Astrocyte of the hippocampus (primary cell): ENCODE results near the gene ABCA5.
A peak's percentile ranks its signal among the peaks of the same experiment; 100 is the strongest.

Experiments used
- DNase-seq: peaks from one replicate; pipeline ENCODE4 v3.0.0; 2011; ENCODE audit warnings: low read depth, low spot score

Gene ABCA5, protein sequence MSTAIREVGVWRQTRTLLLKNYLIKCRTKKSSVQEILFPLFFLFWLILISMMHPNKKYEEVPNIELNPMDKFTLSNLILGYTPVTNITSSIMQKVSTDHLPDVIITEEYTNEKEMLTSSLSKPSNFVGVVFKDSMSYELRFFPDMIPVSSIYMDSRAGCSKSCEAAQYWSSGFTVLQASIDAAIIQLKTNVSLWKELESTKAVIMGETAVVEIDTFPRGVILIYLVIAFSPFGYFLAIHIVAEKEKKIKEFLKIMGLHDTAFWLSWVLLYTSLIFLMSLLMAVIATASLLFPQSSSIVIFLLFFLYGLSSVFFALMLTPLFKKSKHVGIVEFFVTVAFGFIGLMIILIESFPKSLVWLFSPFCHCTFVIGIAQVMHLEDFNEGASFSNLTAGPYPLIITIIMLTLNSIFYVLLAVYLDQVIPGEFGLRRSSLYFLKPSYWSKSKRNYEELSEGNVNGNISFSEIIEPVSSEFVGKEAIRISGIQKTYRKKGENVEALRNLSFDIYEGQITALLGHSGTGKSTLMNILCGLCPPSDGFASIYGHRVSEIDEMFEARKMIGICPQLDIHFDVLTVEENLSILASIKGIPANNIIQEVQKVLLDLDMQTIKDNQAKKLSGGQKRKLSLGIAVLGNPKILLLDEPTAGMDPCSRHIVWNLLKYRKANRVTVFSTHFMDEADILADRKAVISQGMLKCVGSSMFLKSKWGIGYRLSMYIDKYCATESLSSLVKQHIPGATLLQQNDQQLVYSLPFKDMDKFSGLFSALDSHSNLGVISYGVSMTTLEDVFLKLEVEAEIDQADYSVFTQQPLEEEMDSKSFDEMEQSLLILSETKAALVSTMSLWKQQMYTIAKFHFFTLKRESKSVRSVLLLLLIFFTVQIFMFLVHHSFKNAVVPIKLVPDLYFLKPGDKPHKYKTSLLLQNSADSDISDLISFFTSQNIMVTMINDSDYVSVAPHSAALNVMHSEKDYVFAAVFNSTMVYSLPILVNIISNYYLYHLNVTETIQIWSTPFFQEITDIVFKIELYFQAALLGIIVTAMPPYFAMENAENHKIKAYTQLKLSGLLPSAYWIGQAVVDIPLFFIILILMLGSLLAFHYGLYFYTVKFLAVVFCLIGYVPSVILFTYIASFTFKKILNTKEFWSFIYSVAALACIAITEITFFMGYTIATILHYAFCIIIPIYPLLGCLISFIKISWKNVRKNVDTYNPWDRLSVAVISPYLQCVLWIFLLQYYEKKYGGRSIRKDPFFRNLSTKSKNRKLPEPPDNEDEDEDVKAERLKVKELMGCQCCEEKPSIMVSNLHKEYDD (N-terminal part only)

DNA sequence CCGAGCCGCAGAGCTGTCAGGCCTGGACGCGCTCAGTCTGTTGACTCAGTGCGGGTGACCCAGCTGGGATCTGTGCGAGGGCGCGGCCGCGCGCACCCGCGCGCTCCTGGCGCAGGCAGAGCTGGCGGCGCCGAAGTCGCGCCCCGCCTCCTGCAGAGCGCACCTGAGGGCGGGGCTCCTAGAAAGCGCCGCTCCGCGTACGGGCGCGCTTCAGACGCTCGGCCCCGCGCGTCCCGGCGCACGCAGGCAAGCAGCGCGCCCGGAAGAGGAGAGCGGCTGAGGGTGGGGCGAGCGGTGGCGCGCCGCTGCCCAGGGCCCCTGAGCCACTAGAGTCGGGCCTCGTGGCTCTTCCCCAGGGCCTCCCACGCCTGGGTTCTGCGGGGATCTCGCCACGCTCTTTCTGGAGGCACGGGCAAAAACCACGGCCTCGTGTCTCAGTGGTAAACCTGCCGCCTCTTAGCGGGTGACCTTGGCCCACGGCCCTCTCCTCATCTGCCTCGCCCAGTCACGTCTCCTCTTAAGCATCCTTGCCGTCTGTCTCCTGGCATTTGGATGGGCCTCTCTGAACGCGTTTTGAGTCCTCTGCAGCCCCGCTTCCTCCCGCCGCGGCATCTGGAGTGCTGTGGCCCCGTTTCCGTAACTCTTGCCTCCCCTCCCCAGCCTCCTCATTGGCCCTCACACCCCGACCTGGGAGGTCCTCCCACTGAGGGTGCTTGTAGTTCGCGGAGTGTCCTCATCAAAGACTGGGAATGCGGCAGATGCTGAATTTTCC lies at the start of gene ABCA5:
Gene ABCA5, minus strand, starts transcription at position 74 of the 772 bp plus-strand sequence. CDS start 12,718 bp downstream, outside the sequence.
- peak; percentile 95 for DNase-seq

DNA sequence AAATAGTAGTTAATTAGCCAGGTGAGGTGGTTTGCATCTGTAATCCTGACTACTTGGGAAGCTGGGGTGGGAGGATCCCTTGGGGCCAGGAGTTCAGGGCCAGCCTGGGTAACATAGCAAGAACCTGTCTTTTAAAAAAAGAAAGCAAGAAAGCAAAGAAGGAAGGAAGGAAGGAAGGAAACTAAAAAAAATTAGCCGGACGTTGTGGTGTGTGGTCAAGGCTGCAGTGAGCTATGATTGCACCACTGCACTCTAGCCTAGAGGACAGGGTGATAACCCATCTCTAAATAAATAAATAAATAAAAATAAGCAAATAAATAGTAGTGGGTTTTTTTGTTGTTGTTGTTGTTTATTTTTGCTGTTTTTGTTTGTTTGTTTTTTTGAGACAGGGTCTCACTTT lies 48.3 kb upstream of the ABCA5 start:
- DNase-seq: no peak

DNA sequence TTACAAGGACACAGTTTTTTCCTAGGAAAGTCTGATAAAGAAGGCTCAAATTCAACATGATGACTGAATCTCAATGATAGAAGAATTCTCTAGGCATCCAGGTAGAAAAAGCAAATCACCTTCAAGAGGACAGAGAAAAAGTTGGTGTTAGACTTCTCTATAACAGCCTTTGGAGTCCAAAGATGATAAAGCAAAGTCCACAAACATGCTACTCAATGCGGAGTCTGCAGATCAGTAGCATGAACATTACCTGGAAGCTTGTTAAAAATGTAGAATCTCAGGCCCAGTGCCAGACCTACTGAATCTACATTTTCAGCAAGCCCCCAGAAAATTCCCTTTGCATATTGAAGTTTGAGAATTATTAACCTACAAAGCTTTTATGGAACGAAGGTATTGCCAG lies 46.1 kb upstream of the ABCA5 start:
- no peak for DNase-seq

GRCh38 chr17:69367298-69367697 lies 40.4 kb upstream of the ABCA5 start:
- DNase-seq: no peak

DNA sequence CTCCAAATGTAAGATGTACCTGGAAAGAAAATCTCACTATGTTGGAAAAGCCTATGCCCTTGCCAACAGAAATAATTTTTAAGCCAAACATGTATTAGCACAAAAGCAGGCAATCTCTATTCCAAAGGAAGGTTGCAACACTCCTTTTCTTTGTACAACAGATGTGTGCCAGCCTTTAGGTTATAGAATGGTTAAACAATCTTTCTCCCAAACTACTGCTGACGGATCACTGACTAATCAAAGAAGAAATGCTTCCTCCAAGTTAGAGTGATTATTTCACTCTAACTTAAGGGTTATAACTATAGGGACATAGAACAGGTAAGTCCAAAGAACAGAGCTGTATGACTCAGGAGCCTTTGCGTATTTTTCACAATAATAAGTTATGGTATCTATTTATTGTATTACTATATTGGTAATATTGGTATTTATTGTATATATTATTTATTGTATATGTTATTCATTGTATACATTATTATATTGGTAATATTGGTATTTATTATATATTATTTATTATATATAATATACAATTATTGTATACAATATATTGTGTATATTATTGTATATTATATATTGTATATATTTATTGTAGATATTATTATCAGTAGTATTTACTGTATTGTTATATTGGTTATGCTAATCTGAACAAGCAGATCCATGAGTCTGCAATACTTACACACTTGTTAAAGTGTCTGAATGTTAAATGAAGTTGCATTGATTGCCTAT lies 36.7 kb upstream of the ABCA5 start:
- DNase-seq: no peak

GRCh38 chr17:69361156-69361555 lies 34.2 kb upstream of the ABCA5 start:
- DNase-seq: no peak

DNA sequence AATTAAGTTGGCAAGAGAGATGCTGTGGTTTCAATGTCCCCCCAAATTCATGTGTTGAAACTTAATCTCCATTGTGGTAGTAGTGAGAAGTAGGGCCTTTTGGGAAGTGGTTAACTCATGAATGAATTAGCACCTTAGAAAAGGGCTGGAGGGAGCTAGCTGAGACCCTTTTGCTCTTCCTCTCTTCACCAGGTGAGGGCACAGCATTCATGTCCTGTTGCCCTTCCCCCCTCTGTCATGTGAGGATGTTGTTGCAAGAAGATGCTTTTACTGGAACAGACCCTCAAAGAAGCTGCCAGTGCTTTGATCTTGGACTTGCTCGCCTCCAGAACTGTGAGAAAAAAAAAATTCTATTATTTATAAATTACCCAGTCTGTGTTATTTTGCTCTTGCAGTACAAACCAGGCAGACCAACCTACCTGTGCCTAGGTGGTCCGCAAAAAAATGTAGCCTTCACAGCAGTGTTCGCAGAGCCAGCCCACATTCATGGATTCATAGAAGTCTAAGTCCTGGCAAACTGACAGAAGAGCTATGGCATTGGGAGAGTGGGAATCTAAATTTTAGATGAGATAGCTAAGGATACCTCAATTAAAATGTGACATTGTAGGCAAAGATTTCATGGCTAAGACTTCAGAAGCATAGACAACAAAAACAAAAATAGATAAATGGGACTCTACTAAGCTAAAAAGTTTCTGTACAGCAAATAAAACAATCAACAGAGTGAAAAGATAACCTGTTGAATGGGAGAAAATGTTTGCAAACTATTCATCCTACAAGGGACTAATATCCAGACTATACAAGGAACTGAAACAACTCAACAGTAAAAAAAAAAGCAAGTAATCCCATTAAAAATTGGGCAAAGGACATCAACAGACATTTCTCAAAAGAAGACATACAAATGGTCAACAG lies 32.0 kb upstream of the ABCA5 start:
- DNase-seq: peak; percentile 5

GRCh38 chr17:69357701-69358100 lies 30.8 kb upstream of the ABCA5 start:
- DNase-seq: peak; percentile 12

DNA sequence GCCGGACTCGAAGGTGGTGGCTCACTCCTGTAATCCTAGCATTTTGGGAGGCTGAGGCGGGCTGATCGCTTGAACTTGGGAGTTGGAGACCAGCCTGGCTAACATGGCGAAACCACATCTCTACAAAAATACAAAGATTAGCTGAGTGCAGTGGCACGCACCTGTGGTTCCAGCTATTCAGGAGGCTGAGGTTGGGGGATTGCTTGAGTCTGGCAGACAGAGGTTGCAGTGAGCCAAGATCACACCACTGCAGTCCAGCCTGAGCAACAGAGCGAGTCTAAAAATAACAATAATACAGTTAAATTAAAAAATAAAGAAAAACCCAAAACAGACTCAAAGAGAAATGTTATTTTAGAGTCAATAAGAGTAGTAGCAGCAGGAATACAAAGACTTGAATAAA lies 29.7 kb upstream of the ABCA5 start:
- DNase-seq: no peak

DNA sequence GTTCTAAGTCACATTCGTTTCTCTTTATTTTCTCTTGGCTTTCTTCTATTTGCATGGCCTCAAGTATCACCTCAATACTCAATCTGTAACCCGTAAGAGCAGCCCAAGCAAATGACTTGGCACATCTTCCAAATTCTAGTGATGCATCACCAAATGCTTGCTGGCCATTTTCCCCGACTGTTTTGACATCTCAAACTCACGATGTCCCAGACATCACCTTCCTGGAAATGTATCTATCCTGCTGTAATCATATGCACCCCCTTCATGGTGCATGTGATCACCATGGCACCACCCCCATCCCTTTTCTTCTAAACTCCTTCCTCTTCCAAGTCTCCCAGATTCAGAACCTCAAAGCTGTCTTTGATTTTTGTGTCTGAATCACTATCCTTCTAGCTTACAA lies 24.0 kb upstream of the ABCA5 start:
- DNase-seq: no peak

GRCh38 chr17:69348429-69348828 lies 21.5 kb upstream of the ABCA5 start:
- DNase-seq: no peak

- no peak for DNase-seq
Observed at GRCh38 chr17:69346766-69347165, 19.8 kb upstream of the ABCA5 start.

- DNase-seq: no peak
Observed at GRCh38 chr17:69344939-69345338, 18.0 kb upstream of the ABCA5 start.

DNA sequence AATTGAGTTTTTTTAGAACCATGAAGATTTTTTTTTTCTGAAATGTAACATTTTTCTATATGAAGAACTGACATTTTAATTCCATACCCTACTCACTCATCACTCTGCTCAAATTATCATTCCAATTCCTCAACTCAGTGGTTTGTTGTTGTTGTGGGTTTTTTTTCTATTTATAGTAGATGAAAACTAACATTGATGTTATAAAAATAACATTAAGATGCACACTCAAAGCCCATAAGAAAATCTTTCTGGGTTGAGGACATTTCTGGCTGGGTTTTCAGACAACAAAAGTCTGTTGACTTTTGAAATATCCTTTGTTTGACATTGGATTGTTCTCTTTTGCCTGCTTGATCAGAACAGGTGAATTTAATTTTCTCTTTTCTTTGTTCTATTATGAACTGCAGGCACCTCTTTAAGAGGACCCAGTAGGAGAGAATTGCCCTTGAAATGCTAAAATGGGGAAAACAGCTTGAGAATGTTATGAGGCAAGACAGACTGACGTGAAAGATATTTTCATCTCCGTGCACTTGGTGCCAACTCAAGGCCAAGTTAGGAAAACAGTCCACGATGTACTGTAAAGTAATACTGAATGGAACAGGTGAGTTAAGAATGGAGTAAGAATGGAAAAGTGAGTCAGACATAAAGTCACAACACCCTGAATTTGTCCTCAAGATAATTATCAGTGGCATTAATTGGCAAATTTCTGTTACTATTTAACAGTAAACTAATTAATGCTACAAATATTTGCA lies 16.1 kb upstream of the ABCA5 start:
- no peak for DNase-seq

DNA sequence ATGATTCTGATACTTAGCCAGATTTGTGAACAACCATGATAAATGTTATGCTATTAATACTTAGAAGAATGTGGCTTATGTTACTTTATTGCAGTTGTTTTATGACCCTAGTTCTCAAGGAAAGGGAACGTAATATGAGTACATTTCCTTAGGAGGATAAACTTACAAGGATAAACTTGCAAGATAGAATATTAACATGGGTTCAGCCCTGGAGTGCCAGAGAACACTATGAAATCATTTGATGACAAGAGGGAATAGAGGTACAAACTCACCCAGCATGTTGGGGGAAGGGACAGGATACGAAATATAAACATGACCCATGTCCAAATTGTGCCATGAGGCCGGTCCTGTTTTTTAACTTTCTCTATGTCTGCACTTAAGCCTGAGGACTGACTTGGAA lies 13.0 kb upstream of the ABCA5 start:
- no peak for DNase-seq

- no peak for DNase-seq
Observed at GRCh38 chr17:69336996-69337395, 10.1 kb upstream of the ABCA5 start.

DNA sequence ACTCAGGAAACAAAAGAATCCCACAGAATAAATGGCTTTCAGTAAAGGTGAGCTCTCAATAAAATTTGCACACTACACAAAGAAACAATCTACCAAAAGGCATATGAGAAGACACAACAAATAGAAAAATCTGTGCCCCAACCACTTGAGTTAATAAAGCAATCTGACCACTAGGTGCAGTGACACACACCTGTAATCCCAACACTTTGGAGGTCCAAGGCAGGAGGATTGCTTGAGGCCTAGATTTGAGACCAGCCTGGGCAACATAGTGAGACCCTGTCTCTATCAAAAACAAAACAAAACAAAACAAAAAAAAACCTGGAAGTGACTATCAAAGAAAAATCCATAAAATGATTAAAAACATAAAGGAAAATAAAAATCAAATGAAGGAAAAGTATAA lies 9.6 kb upstream of the ABCA5 start:
- no peak for DNase-seq

DNA sequence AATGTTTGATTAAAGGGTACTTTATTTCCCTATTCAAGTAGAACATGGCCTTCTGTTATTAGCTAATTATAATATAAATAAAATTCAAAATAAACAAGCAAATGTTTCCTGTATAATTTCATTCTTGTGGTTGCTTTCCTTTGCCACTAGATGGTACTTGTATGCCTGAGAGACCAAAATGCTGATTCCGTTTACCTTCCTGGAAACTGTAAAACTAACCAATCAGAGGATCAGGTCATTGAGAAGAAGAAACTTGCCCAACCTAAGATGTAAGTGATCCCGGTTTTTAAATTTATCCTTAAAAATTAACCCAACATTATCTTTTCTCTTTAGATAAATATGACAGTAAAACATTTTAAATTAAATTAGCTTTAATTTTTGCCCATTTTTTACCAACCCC lies 8.1 kb upstream of the ABCA5 start:
- DNase-seq: peak; percentile 41

GRCh38 chr17:69333561-69333960 lies 6.6 kb upstream of the ABCA5 start:
- DNase-seq: no peak
